ENCODE measurements around the gene ZFYVE19.

DNA sequence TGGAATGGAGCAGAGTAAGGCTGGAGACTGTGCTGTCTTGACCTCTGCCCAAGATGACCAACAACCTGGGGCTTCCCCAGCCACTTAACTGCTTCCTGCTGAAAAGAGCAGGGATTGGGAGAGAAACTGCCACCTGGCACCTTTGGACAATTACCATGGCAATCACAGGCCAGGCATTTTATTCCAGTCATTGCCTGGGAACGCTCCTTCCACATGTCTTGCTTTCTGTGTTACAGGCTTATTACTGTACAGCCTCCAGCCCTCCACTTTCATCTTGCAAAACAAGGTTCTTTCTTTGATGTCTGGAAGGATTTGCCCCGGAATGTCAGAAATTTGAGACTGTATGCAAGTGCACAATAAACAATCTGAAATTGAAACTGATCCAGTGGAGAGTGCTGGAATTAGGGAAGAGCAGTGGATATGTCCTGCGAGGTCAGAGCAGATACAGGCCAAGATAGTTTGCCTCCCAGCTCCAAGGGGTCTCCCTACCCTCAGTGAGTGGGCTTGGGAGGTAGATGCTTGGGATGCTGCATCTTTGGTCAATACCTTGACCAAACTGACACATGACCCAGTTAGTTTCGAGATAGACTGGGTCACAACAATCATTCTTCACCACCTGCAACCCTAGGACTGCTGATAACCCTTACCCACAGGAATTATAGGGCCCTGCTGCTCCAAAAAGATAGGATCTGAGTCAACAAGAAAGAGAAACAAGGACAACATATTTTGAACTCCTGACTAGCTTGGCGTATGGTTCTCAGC lies 19.0 kb downstream of the ZFYVE19 start:
- TF ChIP-seq, protein P1, sequence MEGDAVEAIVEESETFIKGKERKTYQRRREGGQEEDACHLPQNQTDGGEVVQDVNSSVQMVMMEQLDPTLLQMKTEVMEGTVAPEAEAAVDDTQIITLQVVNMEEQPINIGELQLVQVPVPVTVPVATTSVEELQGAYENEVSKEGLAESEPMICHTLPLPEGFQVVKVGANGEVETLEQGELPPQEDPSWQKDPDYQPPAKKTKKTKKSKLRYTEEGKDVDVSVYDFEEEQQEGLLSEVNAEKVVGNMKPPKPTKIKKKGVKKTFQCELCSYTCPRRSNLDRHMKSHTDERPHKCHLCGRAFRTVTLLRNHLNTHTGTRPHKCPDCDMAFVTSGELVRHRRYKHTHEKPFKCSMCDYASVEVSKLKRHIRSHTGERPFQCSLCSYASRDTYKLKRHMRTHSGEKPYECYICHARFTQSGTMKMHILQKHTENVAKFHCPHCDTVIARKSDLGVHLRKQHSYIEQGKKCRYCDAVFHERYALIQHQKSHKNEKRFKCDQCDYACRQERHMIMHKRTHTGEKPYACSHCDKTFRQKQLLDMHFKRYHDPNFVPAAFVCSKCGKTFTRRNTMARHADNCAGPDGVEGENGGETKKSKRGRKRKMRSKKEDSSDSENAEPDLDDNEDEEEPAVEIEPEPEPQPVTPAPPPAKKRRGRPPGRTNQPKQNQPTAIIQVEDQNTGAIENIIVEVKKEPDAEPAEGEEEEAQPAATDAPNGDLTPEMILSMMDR (IDR thresholded peaks at IDR 0.05): no peak
- TF ChIP-seq POLR2A (IDR thresholded peaks at IDR 0.05): no peak
